Measurements from ENCODE around the gene PRDM11. TPM values are rescaled to one million over a fixed set of nuclear protein-coding genes. Genes with fewer than 3 reads are reported as not detected.

Gene PRDM11
- total RNA-seq, 4 donors from 2014 or later: 5.0 to 15.4 (median 9.5) TPM

DNA sequence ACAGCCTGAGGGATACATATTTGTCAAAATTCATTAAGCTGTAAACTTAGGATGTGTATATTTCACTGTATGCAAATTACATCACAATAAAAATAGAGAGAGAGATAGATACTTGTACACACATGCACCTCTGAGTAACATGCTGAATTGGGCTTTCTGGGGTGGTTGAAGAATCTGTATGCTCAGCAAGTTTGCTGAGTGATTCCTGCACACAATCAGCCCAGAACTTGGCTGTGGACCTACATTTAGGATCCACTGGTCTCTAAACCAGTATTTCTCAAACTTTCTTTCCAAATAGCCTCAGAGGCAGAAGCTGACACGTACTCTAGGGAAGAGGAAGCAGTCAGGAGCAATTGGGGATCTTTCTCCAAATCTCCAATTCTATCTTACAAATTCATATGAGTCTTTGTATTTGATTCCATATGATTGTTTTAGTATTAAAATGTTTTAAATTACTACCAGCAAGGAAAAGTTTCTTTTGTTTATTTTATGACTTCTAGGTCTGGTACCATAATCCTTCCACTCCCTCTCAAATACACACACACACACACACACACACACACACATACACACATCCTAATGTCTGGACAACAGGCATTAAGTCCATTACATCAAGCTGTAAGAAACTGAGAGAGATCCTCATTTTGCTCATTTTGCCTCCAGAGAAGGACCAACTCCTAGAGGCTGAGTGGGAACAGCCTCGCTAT lies 119.7 kb downstream of the PRDM11 start:
- ATAC-seq: no peak
- no peaks in the 10 kb centered on the region for H3K36me3 ChIP-seq
- H3K27me3 ChIP-seq: peaks cover 0 to 14% (median 7%) of the 10 kb centered on the region in 3 donors
- H3K9me3 ChIP-seq: no peaks in the 10 kb centered on the region
- no peak for TF ChIP-seq CTCF (IDR thresholded peaks at IDR 0.05 in 4 of 5, conservative IDR thresholded peaks at IDR 0.05 in 1 of 5)
- TF ChIP-seq POLR2A (IDR thresholded peaks at IDR 0.05): no peak
- DNase-seq: no peak
- H3K4me1 ChIP-seq: no peaks in the 10 kb centered on the region
- H3K27ac ChIP-seq: no peak overlapping the region
- in situ Hi-C loops (cut with MboI; ENCODE audit: low sequenced_read_pairs in 4 of 4): no loop called here
- intact Hi-C loops (cut with DNase I; ENCODE audit: low total_unique reads): no loop called here
- no peak overlapping the region for H3K4me3 ChIP-seq

GRCh38 chr11:45266676-45267020 lies 120.2 kb downstream of the PRDM11 start:
- Histone ChIP-seq H3K9me3 (no peaks in the 10 kb centered on the region), H3K27me3 (peaks cover 0 to 9% (median 5%) of the 10 kb centered on the region in 3 donors), H3K4me3 (no peak overlapping the region), H3K27ac (no peak overlapping the region), H3K36me3 (no peaks in the 10 kb centered on the region), H3K4me1 (no peaks in the 10 kb centered on the region)
- no peak for DNase-seq
- no peak for TF ChIP-seq POLR2A (IDR thresholded peaks at IDR 0.05)
- ATAC-seq: no peak
- intact Hi-C loops (cut with DNase I; ENCODE audit: low total_unique reads) (no loop called here), in situ Hi-C loops (cut with MboI; ENCODE audit: low sequenced_read_pairs in 4 of 4) (no loop called here)

DNA sequence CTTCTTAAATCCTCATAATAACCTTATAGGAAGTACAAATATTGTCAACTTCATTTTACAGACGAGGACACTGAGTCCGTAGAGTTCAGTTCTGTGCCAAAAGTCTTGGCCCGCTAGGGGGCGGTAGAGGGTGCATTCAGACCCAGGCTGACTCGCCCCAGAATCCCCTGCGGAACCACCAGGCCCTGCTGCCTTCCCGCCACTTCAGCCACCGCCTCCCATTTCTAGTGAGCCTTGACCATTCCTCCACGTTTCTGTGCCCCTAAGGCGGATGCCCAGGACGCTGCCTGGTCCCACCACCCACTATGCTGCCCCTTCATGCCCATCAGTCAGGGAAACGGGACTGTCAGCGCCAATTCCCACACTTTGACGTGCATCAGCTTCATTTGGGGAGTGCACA lies 120.6 kb downstream of the PRDM11 start:
- ATAC-seq (no peak), DNase-seq (no peak)
- in situ Hi-C loops (cut with MboI; ENCODE audit: low sequenced_read_pairs in 4 of 4) (no loop called here), intact Hi-C loops (cut with DNase I; ENCODE audit: low total_unique reads) (no loop called here)
- Histone ChIP-seq H3K27me3 (peaks cover 0 to 9% (median 1%) of the 10 kb centered on the region in 3 donors), H3K9me3 (no peaks in the 10 kb centered on the region), H3K4me3 (no peak overlapping the region), H3K4me1 (no peaks in the 10 kb centered on the region), H3K27ac (no peak overlapping the region), H3K36me3 (no peaks in the 10 kb centered on the region)
- TF ChIP-seq POLR2A (IDR thresholded peaks at IDR 0.05) (no peak), CTCF (IDR thresholded peaks at IDR 0.05 in 4 of 5, conservative IDR thresholded peaks at IDR 0.05 in 1 of 5) (no peak)

GRCh38 chr11:45267652-45268299 lies 121.3 kb downstream of the PRDM11 start:
- Histone ChIP-seq H3K4me3 (no peak overlapping the region), H3K9me3 (no peaks in the 10 kb centered on the region), H3K4me1 (no peaks in the 10 kb centered on the region), H3K27me3 (peaks cover 0 to 12% (median 0%) of the 10 kb centered on the region in 3 donors), H3K36me3 (no peaks in the 10 kb centered on the region), H3K27ac (no peak overlapping the region)
- DNase-seq: no peak
- no peak for ATAC-seq
- TF ChIP-seq POLR2A (IDR thresholded peaks at IDR 0.05) (no peak), CTCF (IDR thresholded peaks at IDR 0.05 in 4 of 5, conservative IDR thresholded peaks at IDR 0.05 in 1 of 5) (no peak)
- in situ Hi-C loops (cut with MboI; ENCODE audit: low sequenced_read_pairs in 4 of 4): no loop called here
- intact Hi-C loops (cut with DNase I; ENCODE audit: low total_unique reads): no loop called here

DNA sequence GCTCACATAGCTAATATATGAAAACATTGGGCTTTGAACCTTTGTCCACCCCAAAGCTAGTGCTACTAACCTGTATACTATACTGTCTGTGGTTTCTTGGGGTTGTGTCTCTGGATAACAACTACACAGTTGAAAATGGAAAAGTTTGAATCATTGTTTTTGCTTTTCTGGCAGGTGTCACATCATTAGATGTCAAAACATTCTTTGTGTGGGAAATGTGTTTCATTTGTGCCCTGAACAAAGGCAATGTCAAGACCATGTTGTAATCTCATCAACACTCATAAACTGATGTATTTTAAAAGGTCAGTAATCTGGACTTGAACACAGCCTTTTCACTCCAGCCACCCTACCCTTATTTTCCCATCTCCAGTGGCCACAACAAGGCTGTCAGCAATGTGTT lies 123.2 kb downstream of the PRDM11 start:
- no peak for DNase-seq
- no peaks in the 10 kb centered on the region for H3K36me3 ChIP-seq
- H3K27ac ChIP-seq: no peak overlapping the region
- no peaks in the 10 kb centered on the region for H3K9me3 ChIP-seq
- in situ Hi-C loops (cut with MboI; ENCODE audit: low sequenced_read_pairs in 4 of 4): no loop called here
- TF ChIP-seq POLR2A (IDR thresholded peaks at IDR 0.05) (no peak), CTCF (IDR thresholded peaks at IDR 0.05 in 4 of 5, conservative IDR thresholded peaks at IDR 0.05 in 1 of 5) (no peak)
- intact Hi-C loops (cut with DNase I; ENCODE audit: low total_unique reads): no loop called here
- peaks cover 0 to 10% (median 2%) of the 10 kb centered on the region in 3 donors for H3K27me3 ChIP-seq
- no peak for ATAC-seq
- no peaks in the 10 kb centered on the region for H3K4me1 ChIP-seq
- H3K4me3 ChIP-seq: no peak overlapping the region

Data from gastrocnemius medialis (tissue), 4 donors.